Left lobe of liver (tissue), 2 donors: ENCODE measurements around the gene RAB11FIP4. TPM values are rescaled to one million over a fixed set of nuclear protein-coding genes. Genes with fewer than 3 reads are reported as not detected.
"Not testable (repeated sequence)": the region's sequence is repeated elsewhere in the genome, so short reads cannot be mapped to it uniquely, and the experiment has no call there.

Source experiments
- ATAC-seq: fragments of 200-7000 bp; cut with Tn5 transposase; one replicate; pipeline ENCODE4 v1.9.1; 2020; ENCODE audit warnings: mild to moderate bottlenecking, moderate library complexity
- DNase-seq: peaks from one replicate; pipeline ENCODE4 v3.0.0-alpha.2; 2020; ENCODE audit warnings: low spot score
- total RNA-seq: library from RNA; stranded (reverse); gene quantifications from one replicate; pipeline ENCODE4 v1.2.1, GENCODE V29; 2021
- donor health status: DM: no; HTN: no; CAD: no; lungs with moderate emphysema.
- donor health status: DM: no; HTN: yes; CAD: no.

Gene RAB11FIP4
- total RNA-seq, 1 donor from 2014 or later, result 6.5 TPM

DNA sequence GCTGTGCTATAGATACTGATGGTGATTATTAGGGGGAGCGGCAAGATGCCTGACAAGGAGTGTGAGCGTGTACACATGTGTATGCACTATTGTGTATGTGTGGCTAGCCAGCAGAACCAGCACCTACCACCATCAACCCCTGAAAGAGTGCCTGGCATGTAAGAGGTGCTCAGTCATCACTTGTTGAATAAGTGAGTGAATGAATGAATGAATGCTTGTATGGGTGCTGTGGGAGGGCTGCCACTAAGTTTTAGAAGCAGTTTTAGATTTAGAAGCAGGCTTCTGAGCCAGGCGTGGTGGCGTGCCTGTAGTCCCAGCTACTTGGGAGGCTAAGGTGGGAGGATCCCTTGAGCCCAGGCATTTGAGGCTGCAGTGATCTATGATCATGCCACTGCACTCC, 37.0 kb downstream of the RAB11FIP4 start:
- DNase-seq (no peak), ATAC-seq (no peak)

DNA sequence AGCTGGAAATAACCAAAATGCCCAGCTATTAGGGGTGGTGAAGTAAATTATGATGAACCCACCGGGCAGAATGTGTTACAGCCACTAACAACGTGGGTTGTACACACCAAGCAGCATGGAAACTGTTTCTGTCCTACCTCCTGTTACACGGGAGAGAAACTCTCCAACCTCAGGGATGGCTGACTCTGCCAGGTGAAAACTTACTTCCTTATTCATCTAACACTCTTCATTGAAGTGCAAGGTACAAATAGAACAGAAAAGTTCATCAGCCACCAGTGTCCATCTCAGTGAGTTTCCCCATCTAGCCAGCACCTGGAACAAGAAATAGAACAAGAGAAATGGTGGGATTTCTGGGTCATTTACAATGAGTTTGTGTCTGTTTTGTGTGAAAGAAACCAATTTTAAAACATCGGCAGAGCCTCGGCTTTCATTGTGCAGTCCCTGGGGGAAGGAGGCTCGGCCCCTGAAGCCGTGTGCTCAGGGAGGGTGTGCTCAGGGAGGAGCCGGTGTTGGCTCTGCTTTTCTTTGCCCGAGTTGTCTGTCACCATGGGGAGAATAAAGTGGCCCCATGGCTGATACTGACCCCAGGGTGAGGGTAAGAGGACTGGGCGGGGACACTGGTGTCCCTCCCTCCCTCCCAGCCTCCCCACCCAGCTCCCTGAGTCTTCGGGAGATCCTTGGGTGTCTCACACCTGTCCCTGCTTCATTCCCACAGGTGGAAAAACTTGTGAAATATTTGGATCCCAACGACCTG, 39.8 kb downstream of the RAB11FIP4 start:
- no peak for ATAC-seq
- DNase-seq, result no peak

DNA sequence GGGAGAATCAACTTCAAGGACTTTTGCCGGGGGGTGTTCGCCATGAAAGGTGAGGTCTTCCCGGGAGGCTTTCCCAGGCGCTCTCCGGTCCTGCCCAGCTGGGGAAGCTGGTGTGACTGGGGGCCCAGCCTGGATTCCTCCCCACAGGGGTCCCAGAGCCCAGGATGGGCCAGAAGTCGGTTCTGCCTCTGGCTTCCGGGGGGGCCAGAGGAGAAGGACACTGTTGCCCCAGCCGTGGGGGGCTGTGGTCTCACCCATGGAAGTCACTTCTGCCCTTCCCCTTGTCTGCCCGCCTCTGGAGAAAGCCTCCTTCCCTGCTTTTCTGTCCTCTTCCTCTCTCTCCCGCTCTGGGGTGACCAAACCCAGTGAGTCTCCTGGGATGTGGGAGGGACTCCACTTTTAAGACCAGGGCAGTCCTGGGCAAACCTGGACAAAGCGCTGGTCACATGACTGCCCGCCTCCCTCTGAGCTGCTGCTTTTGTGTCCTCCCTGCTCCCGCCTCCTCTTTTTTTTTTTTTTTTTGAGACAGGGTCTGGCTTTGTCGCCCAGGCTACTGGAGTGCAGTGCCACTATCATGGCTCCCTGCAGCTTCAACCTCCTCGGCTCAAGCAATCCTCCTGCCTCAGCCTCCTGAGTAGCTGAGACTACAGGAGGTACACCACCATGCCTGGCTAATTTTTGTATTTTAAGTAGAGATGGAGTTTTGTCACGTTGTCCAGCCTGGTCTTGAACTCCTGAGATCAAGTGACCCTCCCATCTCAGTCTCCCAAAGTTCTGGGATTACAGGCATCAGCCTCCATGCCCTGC, 40.6 kb downstream of the RAB11FIP4 start:
- ATAC-seq (no peak), DNase-seq (no peak)

DNA sequence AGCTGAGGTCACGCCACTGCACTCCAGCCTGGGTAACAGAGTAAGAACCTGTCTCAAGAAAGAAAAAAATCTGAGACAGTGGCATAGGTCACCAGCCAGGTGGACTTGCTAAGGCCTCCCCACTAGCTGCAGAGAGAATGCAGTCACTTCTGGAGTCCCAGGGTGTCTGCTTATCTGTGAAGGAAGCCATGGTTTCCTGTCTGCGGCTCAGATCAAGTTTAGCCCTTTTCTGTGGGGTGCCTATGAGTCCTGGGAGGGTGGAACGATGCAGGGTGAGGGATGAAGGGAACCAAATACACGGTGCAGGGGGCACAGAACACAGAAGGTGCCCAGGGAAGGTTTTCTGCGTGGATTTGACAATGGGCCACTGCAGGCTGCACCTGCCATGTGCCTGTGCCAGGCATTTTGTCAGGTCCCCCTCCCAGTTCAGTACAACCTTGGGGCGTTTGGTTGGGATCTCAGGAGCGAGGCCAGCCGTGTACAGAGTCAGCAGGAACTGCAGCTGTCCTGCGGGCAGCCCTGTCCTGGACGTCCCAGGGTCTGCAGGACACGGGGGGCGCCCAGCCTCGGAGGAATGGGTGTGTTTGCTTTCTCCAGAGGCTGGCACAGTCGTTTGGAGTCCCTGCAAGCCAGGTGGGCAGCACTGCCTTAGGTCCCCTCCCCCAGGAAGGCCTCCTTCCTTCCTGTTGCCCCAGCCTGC, 41.8 kb downstream of the RAB11FIP4 start:
- DNase-seq (no peak), ATAC-seq (no peak)

DNA sequence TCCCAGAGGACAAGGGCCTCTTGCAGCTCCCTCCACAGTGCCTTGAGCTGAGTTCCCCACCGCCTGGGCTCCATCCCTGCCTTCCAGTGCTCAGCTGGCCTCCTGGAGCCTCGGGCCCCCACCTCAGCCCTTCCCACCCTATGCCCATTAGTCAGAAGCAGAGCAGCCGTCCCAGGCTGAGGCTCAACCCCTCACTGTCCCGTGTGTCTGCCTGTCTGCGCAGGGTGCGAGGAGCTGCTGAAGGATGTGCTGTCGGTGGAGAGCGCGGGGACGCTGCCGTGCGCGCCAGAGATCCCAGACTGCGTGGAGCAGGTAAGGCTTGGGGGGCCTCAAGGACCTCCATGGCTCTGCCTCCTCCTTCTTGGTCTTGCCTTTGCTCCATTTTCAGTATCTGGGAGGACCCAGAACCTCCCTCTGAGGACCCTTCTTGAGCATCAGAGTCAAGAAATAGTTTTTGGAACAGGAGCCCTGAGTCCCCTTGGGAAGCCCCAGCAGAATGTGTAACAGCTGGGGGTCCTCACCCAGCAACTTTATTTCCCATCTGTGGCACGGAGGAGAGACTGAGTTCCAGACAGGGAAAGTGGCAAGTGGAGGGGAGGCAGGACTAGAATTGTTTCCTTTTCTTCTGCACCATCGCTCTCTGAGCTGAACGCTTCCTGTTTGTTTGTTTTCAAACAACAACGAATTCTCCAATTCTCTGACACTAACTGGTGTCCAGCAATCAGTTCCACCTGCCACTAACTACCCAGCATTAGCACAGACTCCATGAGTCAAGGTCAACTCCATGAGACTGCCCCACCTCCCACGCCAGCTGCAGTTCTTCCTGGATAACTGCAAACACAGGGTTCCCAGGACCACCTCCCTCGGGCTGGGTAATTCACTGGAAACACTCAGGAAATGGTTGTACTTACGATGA, 42.6 kb downstream of the RAB11FIP4 start:
- ATAC-seq, result no peak
- no peak for DNase-seq

DNA sequence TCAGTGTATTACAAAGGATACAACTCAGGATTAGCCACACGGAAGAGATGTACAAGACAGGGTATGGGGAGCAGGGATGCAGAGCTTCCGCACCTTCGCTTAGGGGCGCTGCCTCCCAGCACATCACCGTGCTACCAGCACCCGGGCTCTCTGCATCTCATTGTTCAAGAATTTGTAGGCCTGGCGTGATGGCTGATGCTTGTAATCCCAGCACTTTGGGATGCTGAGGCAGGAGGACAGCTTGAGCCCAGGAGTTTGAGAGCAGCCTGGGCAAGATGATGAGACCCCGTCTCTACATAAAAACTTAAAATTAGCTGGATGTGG, 43.2 kb downstream of the RAB11FIP4 start:
- no peak for ATAC-seq
- no peak for DNase-seq

DNA sequence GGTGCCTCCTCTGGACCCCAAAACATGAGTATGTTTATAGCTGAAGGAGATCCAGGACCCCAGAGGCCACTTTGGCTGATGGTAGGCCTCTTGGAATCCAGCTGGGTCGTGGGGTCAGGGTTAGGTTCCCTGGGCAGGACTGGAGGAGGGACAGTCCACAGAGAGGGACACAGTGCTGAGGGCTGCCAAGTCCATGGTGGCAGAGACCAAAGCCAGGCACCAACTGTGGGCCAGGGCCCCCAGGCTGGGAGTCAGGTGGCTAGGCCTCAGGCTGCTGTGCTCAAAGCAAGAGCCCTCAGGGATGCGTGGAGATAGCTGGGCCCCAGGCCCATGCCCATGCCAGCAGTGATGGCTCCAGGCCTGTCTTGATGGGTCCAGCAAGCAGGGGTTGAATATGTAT, 44.1 kb downstream of the RAB11FIP4 start:
- ATAC-seq, result no peak
- no peak for DNase-seq

DNA sequence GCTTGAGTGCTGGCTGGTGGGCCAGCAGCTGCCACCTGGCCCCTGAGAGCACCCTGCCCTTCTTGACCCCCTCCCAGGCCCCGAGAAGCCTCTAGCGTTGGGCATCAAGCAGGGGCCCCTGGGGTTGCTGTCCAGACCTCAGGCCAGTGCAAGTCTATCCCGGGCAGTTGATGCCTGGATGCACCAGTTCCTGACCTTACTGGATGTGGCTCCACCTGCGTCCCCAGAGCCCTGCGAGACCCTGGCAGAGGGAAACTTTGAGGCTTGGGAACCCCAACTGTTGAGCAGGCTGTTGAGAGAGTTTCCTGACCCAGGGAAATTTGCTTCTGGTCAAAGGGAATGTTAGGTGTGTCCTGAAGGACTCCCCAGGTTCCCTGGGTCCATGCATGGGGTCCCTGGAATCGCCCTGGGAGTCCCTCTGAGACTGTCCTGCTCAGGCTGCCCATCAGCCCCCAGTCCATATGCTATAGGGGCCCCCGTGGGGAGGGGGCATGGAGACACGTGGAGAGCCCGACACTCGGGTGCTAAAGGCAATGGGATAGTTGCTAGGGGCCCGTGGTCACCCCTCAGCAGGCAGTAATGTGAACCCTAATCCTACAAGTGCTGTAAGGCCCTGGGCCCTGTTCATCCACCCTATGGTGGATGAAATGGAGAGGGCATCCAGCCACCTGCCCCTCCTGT, 46.4 kb downstream of the RAB11FIP4 start:
- DNase-seq, result no peak
- peak; percentile 8 for ATAC-seq

DNA sequence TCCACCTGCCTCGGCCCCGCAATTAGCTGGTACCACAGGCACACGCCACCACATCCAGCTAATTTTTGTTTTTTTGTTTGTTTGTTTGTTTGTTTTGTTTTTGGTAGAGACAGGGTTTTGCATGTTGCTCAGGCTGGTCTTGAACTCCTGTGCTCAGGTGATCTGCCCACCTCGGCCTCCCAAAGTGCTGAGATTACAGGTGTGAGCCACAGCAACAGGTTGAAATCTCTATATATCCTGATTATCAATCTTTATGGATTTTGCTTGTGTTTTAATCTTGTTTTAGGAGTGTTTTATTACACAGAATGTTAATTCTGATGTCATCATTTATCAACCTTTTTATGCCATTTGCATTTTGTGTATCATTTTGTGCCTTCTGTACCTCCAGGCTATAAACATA, 48.2 kb downstream of the RAB11FIP4 start:
- DNase-seq (no peak), ATAC-seq (no peak)

DNA sequence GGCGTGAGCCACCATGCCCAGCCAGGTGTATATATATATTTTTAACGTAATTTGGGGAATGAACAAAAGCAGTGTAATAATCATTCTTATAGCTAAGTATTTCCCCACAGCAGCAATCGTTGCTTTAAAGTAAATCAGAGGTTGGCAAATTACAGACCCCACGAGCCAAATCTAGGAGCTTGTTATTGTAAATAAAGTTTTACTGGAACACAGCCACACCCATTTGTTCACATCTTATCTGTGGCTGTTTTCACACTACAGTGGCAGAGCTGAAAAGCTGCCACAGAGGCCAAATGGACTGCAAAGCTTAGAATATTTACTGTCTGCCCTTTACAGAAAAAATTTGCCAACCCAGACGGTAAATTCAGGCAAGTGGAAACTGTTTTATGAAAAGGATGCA, 50.8 kb downstream of the RAB11FIP4 start:
- DNase-seq, result no peak
- ATAC-seq, result no peak

DNA sequence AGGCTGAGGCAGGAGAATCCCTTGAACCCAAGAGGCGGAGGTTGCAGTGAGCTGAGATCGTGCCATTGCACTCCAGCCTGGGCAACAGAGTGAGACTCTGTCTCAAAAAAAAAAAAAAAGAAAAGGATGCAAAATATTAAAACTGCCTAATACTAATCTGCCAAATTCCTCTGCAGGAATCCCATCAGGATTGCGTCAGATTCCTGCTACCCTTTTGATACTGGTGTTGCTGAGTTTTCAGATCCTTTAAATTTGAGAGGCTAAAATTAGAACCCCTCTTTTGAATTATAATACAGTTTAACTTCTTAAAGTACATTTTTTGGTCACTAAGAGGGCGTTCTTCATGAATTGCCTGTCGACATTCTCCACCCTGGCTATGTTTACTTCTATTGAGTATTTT, 51.4 kb downstream of the RAB11FIP4 start:
- not testable (repeated sequence) for DNase-seq, ATAC-seq

DNA sequence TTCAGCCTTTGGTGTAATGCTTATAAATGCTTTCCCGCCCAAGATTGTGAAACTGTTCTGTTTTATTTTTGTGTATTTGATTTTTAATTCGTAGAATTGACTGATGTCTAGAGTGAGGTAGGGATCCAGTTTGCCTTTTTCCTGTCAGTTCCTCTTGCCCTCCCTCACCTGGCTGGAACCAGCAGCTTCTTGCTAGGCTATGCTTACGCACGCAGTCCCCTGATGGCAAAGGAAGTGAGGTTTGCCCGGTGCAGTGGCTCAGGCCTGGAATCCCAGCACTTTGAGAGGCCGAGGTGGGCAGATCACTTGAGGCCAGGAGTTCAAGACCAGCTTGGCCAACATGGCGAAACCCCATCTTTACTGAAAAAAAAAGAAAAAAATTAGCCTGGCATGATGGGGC, 51.9 kb downstream of the RAB11FIP4 start:
- DNase-seq (no peak), ATAC-seq (no peak)

DNA sequence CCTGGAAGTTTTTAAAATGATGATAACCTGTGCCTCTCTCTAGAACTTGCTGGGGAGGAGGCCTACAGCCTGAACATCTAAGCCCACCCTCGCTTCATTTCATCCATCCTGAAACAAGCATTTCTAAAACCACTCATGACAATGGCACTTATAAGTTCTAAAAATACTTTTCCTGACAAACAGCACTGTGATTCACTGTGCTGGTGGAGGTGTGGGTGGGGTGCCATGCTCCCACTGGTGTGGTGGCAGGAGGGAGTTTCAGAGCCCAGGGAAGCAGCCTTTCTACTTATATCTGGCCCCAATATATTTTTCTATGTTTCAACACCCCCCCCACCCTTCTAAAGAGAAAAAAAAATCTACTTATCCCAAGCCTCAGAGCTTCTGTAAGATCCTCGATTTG, 52.6 kb downstream of the RAB11FIP4 start:
- DNase-seq, result no peak
- ATAC-seq, result no peak

DNA sequence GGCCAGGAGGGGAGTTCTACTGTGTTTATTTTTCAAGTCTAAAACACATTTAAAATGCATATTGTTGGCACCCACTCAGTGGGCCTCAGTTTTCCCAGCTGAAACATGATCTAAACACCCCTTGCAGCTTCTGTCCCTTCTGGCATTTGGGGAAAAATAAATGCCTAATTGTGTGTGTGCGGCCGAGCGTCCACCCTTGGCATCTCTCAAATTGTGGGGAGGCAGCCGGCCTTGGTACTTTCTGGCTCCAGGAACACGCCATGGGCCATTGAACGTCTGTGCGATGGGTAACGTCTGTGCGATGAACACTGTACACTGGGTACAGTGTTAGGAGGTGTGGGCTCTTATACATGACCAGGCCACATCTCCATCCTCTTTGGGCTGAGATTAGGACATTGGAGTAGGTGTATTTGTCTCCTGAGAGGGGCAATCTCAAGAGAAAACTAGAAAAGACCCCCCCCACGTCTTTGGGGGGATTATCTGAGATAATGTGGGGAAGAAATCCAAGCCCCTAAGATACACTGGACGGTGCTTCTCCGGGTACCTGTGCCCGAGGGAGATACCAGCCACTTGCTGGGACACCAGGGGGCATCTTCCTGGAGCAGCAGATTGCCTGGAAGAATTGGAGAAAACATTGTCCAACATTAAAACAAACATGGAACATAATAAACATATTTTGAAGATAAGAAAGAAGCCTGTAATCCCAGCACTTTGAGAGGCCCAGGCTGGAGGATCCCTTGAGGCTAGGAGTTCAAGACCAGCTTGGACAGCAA, 54.9 kb downstream of the RAB11FIP4 start:
- ATAC-seq (peak; percentile 34), DNase-seq (no peak)

DNA sequence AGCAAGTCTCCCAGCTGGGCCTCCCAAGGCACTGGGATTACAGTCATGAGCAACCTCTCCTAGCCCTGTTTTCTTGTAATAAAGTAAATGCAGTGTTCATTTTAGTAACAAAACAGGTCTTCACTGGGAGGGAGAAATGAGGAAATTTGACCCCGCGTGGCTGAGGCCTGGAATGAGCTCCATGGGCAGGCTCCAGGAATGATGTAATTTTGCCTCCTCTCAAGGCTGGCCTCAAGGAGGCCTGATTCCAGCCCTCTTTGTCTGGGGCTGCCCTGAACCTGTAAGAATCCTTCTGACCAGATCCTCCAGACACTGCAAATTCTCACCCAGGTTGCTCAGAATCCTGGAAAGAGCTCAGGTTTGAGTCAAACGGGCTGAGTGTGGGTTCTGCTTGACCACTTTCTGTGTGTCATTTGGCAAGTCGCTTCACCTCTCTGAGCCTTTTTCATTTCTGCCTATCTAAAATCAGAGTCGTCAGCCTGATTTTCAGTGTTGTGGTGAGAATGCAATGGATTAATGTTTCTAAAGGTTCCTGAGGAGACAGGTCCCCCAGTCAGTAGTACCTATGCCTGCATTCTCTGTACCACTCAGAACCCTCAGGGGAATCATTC, 57.1 kb downstream of the RAB11FIP4 start:
- ATAC-seq (no peak), DNase-seq (no peak)

DNA sequence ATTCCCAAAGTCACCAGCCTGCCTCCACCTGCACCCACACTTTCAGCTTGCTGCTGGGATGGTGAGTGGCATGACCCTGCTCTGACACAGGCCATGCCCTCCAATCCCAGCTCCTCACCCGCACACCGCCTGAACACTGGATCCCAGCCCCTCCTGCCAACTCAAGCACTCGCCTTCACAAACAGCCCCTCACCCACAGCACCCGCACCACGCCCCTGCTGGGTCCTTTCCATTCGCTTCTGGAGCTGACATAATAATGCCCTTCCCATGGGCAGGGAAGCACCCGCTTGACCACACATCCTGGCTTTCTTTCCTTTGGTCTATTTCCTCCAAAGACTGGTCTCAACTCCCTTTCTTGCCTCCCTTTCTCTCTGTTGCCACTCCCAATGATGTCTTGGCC, 57.6 kb downstream of the RAB11FIP4 start:
- no peak for ATAC-seq
- no peak for DNase-seq

DNA sequence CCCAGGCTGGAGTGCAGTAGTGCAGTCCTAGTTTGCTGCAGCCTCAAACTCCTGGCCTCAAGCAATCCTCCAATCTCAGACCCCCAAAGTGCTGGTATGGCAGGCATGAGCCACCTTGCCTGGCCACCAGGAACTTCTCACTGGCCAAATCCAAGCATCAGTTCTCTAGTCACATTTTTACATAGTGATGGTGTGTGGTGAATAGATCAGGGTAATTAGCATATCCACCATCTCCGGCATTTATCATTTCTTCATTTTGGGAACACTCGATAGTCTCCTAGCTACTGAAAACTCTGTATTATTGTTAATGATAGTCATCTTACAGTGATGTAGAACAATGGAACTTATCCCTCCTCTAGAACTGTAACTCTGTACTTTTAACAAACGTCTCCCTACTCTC, 58.3 kb downstream of the RAB11FIP4 start:
- ATAC-seq (no peak), DNase-seq (no peak)

DNA sequence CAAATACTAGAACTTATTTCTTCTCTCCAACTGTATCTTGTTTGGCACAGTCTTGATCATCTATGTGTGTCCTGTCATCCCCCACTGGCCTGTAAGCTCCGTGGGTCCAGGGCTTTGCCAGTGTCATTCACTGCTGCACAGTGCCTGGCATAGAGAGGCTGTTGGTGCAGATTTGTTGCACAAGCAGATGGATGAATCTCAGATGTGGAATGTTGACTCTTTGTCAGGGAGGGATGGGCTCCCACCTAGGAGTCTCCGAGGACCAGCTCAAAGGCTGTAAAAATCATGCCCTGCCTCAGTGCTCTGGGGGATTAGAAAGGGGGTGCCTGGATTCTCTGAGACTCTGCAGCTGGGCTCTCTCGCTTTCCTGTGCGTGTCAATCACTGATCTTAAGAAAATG, 60.6 kb downstream of the RAB11FIP4 start:
- DNase-seq (no peak), ATAC-seq (no peak)

DNA sequence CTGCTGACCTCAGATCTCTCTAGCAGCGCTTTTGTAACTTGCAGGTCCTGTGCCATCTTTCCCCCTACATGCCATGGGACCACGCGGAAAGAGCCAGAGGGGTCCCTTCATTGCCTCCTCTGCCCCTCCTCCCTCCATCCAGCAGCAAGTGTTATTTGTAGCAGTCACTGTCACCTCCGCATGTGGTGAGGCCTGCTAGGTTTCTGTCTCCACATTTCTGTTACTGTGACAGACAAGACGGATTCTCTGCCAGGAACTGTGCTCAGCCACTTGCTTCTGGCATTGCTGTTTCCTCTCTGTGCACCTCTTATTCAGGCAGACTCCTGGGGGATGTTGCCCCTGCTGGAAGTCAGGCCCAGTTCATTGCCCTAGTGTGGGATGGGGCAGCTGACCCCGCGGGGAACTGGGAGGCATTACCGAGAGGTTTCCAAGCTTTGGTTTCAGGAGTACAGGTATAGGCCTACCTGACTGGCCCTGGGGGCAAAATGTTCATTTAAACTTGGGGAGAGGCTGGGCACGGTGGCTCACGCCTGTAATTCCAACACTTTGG, 61.2 kb downstream of the RAB11FIP4 start:
- ATAC-seq, result no peak
- DNase-seq, result no peak
